ENCODE measurements around the gene NARS2.

NARS2 gene

GRCh38 chr11:78402847-78403246 is 171.8 kb downstream of the NARS2 start:
- DNase-seq = no peak

- no peak for DNase-seq
Measured at GRCh38 chr11:78400702-78401101, 174.0 kb downstream of the NARS2 start.

GRCh38 chr11:78400116-78400515 is 174.5 kb downstream of the NARS2 start:
- no peak for DNase-seq

GRCh38 chr11:78399136-78399535 is 175.5 kb downstream of the NARS2 start:
- DNase-seq = no peak

GRCh38 chr11:78398715-78399114 is 175.9 kb downstream of the NARS2 start:
- no peak for DNase-seq

- no peak for DNase-seq
Measured at GRCh38 chr11:78397398-78397797, 177.3 kb downstream of the NARS2 start.

- no peak for DNase-seq
Measured at GRCh38 chr11:78395597-78395996, 179.1 kb downstream of the NARS2 start.

- no peak for DNase-seq
Measured at GRCh38 chr11:78392854-78393253, 181.8 kb downstream of the NARS2 start.

- DNase-seq = no peak
Measured at GRCh38 chr11:78391424-78391823, 183.2 kb downstream of the NARS2 start.

- DNase-seq = no peak
Measured at GRCh38 chr11:78390809-78391208, 183.9 kb downstream of the NARS2 start.

GRCh38 chr11:78386215-78386941 is 188.3 kb downstream of the NARS2 start:
- DNase-seq = no peak
